ENCODE results near the gene NEK4.

NEK4 gene

GRCh38 chr3:52721730-52722008, 49.1 kb downstream of the NEK4 start:
- no peak for DNase-seq (ENCODE audit: low read depth in 1 of 2, low spot score in 1 of 2)
- no peak overlapping the region for H3K4me3 ChIP-seq (replicated peaks; ENCODE audit: insufficient read depth, low read length)
- H3K27me3 ChIP-seq (ENCODE audit: insufficient read depth, poor library complexity, severe bottlenecking), result no peaks in the 10 kb centered on the region
- H3K27ac ChIP-seq (replicated peaks), result peak overlapping the region; percentile 3
- TF ChIP-seq GABPA (IDR thresholded peaks at IDR 0.05; ENCODE audit: low read depth) (no peak), POLR2AphosphoS5 (IDR thresholded peaks at IDR 0.05; ENCODE audit: low read depth) (no peak), SPI1 (IDR thresholded peaks at IDR 0.05; ENCODE audit: borderline replicate concordance, low read depth) (no peak), CTCF (IDR thresholded peaks at IDR 0.05; ENCODE audit: insufficient read depth, low read length) (no peak)
- TF ChIP-seq, protein P1, sequence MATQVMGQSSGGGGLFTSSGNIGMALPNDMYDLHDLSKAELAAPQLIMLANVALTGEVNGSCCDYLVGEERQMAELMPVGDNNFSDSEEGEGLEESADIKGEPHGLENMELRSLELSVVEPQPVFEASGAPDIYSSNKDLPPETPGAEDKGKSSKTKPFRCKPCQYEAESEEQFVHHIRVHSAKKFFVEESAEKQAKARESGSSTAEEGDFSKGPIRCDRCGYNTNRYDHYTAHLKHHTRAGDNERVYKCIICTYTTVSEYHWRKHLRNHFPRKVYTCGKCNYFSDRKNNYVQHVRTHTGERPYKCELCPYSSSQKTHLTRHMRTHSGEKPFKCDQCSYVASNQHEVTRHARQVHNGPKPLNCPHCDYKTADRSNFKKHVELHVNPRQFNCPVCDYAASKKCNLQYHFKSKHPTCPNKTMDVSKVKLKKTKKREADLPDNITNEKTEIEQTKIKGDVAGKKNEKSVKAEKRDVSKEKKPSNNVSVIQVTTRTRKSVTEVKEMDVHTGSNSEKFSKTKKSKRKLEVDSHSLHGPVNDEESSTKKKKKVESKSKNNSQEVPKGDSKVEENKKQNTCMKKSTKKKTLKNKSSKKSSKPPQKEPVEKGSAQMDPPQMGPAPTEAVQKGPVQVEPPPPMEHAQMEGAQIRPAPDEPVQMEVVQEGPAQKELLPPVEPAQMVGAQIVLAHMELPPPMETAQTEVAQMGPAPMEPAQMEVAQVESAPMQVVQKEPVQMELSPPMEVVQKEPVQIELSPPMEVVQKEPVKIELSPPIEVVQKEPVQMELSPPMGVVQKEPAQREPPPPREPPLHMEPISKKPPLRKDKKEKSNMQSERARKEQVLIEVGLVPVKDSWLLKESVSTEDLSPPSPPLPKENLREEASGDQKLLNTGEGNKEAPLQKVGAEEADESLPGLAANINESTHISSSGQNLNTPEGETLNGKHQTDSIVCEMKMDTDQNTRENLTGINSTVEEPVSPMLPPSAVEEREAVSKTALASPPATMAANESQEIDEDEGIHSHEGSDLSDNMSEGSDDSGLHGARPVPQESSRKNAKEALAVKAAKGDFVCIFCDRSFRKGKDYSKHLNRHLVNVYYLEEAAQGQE (IDR thresholded peaks at IDR 0.05; ENCODE audit: insufficient replicate concordance, low read depth), result no peak

GRCh38 chr3:52721002-52721729, 49.6 kb downstream of the NEK4 start:
- H3K4me3 ChIP-seq (replicated peaks; ENCODE audit: insufficient read depth, low read length), result no peak overlapping the region
- DNase-seq (ENCODE audit: low read depth in 1 of 2, low spot score in 1 of 2), result peak; percentile 93 to 96
- H3K27me3 ChIP-seq (ENCODE audit: insufficient read depth, poor library complexity, severe bottlenecking), result no peaks in the 10 kb centered on the region
- peak overlapping the region; percentile 53 for H3K27ac ChIP-seq (replicated peaks)
- TF ChIP-seq POLR2AphosphoS5 (IDR thresholded peaks at IDR 0.05; ENCODE audit: low read depth) (peak; percentile 94), SPI1 (IDR thresholded peaks at IDR 0.05; ENCODE audit: borderline replicate concordance, low read depth) (no peak; the same call in 1 of the 2 replicates), GABPA (IDR thresholded peaks at IDR 0.05; ENCODE audit: low read depth) (peak; percentile 45; the same call in 1 of the 2 replicates), CTCF (IDR thresholded peaks at IDR 0.05; ENCODE audit: insufficient read depth, low read length) (no peak)
- TF ChIP-seq, protein P1 (IDR thresholded peaks at IDR 0.05; ENCODE audit: insufficient replicate concordance, low read depth), result peak; percentile 31

DNA sequence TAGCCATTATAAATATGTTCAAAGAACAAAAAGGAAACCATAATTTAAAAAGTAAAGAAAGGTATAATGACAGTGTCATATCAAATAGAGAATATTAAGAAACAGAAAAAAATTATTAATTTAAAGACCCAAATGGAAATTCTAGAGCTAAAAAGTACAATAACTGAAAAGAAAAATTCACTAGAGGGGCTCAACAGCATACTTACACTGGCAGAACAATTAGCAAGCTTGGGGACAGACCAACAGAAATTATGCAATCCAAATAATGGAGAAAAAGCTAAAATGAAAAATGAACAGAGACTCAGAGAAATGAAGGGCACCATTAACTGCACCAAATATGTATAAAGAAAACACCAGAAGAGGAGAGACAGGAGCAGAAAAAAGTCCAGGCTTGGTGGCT, 51.1 kb downstream of the NEK4 start:
- DNase-seq (ENCODE audit: low read depth in 1 of 2, low spot score in 1 of 2), result no peak
- TF ChIP-seq CTCF (IDR thresholded peaks at IDR 0.05; ENCODE audit: insufficient read depth, low read length) (no peak), SPI1 (IDR thresholded peaks at IDR 0.05; ENCODE audit: borderline replicate concordance, low read depth) (no peak), POLR2AphosphoS5 (IDR thresholded peaks at IDR 0.05; ENCODE audit: low read depth) (no peak), GABPA (IDR thresholded peaks at IDR 0.05; ENCODE audit: low read depth) (no peak)
- TF ChIP-seq, protein P1 (IDR thresholded peaks at IDR 0.05; ENCODE audit: insufficient replicate concordance, low read depth), result no peak
- no peaks in the 10 kb centered on the region for H3K27me3 ChIP-seq (ENCODE audit: insufficient read depth, poor library complexity, severe bottlenecking)
- no peak overlapping the region for H3K4me3 ChIP-seq (replicated peaks; ENCODE audit: insufficient read depth, low read length)
- H3K27ac ChIP-seq (replicated peaks), result no peak overlapping the region

All from HL-60 (cell line).